Measurements from ENCODE around the gene CFAP77. TPM values are rescaled to one million over a fixed set of nuclear protein-coding genes. Genes with fewer than 3 reads are reported as not detected.

The CFAP77 gene
- total and polyA plus RNA-seq, 2 of the 4 experiments (the other 2 are of a cell fraction) = not detected

DNA sequence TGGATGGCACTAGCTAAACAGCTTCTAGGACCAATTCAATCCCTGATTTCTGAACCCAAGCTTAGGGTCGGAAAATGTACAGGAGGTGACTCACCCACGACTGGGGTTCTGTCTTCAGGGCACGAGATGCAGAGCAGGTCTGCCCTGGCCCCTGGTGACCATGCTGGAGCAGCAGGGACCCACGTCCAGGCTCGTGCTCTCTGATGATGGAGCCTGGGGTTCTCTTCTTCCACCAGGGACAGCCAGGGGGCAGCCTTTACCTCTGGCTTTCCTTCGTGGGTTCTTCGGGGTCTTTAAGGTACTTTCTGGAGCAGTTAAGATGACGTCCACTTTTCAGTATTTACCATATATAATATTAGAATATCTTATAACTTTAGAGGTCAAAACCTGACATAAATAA, 2.1 kb downstream of the CFAP77 start:
- Histone ChIP-seq H2AK5ac (ENCODE audit: low read depth, low read length) (no peak overlapping the region), H2BK20ac (ENCODE audit: low read depth, low read length) (no peak overlapping the region), H3K9me3 (ENCODE audit: control insufficient read depth, insufficient read depth, low read length) (no peaks in the 10 kb centered on the region), H3K27ac (ENCODE audit: insufficient read depth, low read length) (no peak overlapping the region), H3K9ac (ENCODE audit: low read depth, low read length) (no peak overlapping the region), H4K20me1 (ENCODE audit: insufficient read depth, low read length) (no peaks in the 10 kb centered on the region), H3K27me3 (ENCODE audit: control insufficient read depth, insufficient read depth, low read length) (peaks cover 43% of the 10 kb centered on the region), H3K79me1 (ENCODE audit: low read depth in 1 of 2, low read length in 2 of 2) (no peaks in the 10 kb centered on the region), H3K23ac (ENCODE audit: low read depth, low read length) (no peak overlapping the region), H3K4ac (ENCODE audit: low read depth, low read length) (no peak overlapping the region), H3K4me2 (ENCODE audit: low read depth, low read length) (no peak overlapping the region), H2AK9ac (replicated peaks; ENCODE audit: low read depth, low read length, poor library complexity) (no peak overlapping the region), H3K36me3 (ENCODE audit: control insufficient read depth, insufficient read depth, low read length) (no peaks in the 10 kb centered on the region), H2BK15ac (ENCODE audit: low read depth, low read length) (no peak overlapping the region), H3K4me1 (ENCODE audit: control insufficient read depth, insufficient read depth, low read length) (no peaks in the 10 kb centered on the region), H2BK5ac (ENCODE audit: low read depth, low read length, poor library complexity, severe bottlenecking) (no peak overlapping the region), H3K14ac (replicated peaks; ENCODE audit: low read depth, low read length) (no peak overlapping the region), H2AFZ (replicated peaks; ENCODE audit: low read length, poor library complexity) (peak overlapping the region; percentile 28), H3K18ac (ENCODE audit: low read depth, low read length) (no peak overlapping the region), H3K4me3 (ENCODE audit: insufficient read depth, low read depth, low read length) (no peak overlapping the region), H2BK120ac (ENCODE audit: low read depth, low read length) (no peak overlapping the region), H3K56ac (ENCODE audit: extremely low read depth, insufficient read depth, low read length) (no peak overlapping the region), H4K91ac (ENCODE audit: insufficient read depth, low read depth, low read length) (no peak overlapping the region), H3K9me1 (ENCODE audit: insufficient read depth, low read length) (peaks cover 4% of the 10 kb centered on the region; the same call in 1 of the 2 replicates), H4K8ac (ENCODE audit: low read depth in 2 of 2, low read length in 2 of 2) (no peak overlapping the region), H4K5ac (ENCODE audit: low read depth, low read length) (no peak overlapping the region)
- DNase-seq (no peak), ATAC-seq (ENCODE audit: low read depth) (no peak)
- no TSS peak for BruUV-seq (replicated peaks)
- WGBS, 2 experiments (ENCODE audit: extremely low coverage in 2 of 2, insufficient read length in 1 of 2) = no CpG with 5 or more reads among the region's 8 CpGs
- ChIA-PET POLR2A (ENCODE audit: unreplicated experiment) (no interaction called here), CTCF (interaction anchor here (0.6 kb wide), 1 partner anchor 445 kb away, joined by 3 read pairs; no protein-coding TSS in a partner anchor)
- dilution Hi-C loops (cut with HindIII; ENCODE audit: low sequenced_read_pairs, unreplicated experiment) (no loop called here), intact Hi-C loops (cut with micrococcal nuclease) (loop anchor here (1.0 to 10.0 kb wide), 4 partner anchors 93 to 493 kb away; no protein-coding TSS in a partner anchor), in situ Hi-C loops (cut with MboI; ENCODE audit: low sequenced_read_pairs) (no loop called here)
- TF ChIP-seq FOS (IDR thresholded peaks at IDR 0.05; ENCODE audit: low read depth, low read length) (no peak), RCOR1 (IDR thresholded peaks at IDR 0.05; ENCODE audit: insufficient replicate concordance, low read length) (no peak), NFE2L2 (IDR thresholded peaks at IDR 0.05; ENCODE audit: low read depth, low read length) (no peak), MXI1 (IDR thresholded peaks at IDR 0.05; ENCODE audit: borderline replicate concordance, low read depth, low read length) (no peak), RAD21 (IDR thresholded peaks at IDR 0.05; ENCODE audit: low read length) (peak; percentile 43), MAFK (IDR thresholded peaks at IDR 0.05; ENCODE audit: low read depth, low read length) (no peak), SMC3 (IDR thresholded peaks at IDR 0.05; ENCODE audit: low read depth, low read length) (peak; percentile 33), MAZ (IDR thresholded peaks at IDR 0.05; ENCODE audit: borderline replicate concordance, low read depth, low read length) (no peak), CEBPB (IDR thresholded peaks at IDR 0.05; ENCODE audit: low read depth, low read length) (no peak), CHD1 (IDR thresholded peaks at IDR 0.05; ENCODE audit: low read depth, low read length) (no peak), RFX5 (IDR thresholded peaks at IDR 0.05; ENCODE audit: low read depth, low read length) (no peak), BHLHE40 (IDR thresholded peaks at IDR 0.05; ENCODE audit: low read depth, low read length) (no peak)
- TF ChIP-seq, protein P1, sequence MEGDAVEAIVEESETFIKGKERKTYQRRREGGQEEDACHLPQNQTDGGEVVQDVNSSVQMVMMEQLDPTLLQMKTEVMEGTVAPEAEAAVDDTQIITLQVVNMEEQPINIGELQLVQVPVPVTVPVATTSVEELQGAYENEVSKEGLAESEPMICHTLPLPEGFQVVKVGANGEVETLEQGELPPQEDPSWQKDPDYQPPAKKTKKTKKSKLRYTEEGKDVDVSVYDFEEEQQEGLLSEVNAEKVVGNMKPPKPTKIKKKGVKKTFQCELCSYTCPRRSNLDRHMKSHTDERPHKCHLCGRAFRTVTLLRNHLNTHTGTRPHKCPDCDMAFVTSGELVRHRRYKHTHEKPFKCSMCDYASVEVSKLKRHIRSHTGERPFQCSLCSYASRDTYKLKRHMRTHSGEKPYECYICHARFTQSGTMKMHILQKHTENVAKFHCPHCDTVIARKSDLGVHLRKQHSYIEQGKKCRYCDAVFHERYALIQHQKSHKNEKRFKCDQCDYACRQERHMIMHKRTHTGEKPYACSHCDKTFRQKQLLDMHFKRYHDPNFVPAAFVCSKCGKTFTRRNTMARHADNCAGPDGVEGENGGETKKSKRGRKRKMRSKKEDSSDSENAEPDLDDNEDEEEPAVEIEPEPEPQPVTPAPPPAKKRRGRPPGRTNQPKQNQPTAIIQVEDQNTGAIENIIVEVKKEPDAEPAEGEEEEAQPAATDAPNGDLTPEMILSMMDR (conservative IDR thresholded peaks at IDR 0.05; ENCODE audit: low read depth, low read length) = peak; percentile 51
- TF ChIP-seq, protein P2, sequence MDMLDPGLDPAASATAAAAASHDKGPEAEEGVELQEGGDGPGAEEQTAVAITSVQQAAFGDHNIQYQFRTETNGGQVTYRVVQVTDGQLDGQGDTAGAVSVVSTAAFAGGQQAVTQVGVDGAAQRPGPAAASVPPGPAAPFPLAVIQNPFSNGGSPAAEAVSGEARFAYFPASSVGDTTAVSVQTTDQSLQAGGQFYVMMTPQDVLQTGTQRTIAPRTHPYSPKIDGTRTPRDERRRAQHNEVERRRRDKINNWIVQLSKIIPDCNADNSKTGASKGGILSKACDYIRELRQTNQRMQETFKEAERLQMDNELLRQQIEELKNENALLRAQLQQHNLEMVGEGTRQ (IDR thresholded peaks at IDR 0.05; ENCODE audit: low read depth, low read length) = no peak
- TF ChIP-seq, protein P3, sequence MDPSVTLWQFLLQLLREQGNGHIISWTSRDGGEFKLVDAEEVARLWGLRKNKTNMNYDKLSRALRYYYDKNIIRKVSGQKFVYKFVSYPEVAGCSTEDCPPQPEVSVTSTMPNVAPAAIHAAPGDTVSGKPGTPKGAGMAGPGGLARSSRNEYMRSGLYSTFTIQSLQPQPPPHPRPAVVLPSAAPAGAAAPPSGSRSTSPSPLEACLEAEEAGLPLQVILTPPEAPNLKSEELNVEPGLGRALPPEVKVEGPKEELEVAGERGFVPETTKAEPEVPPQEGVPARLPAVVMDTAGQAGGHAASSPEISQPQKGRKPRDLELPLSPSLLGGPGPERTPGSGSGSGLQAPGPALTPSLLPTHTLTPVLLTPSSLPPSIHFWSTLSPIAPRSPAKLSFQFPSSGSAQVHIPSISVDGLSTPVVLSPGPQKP (IDR thresholded peaks at IDR 0.05; ENCODE audit: borderline replicate concordance, low read depth, low read length) = no peak
